GM23338 (cell line): Measurements from ENCODE around the gene PRMT1. TPM values are rescaled to one million over a fixed set of nuclear protein-coding genes. Genes with fewer than 3 reads are reported as not detected.

Experiments used
- ATAC-seq: fragments of 200-7000 bp; cut with Tn5 transposase; 3 replicates; pipeline ENCODE4 v1.9.1; 2020
- DNase-seq: peaks from one replicate; pipeline ENCODE4 v3.0.0-alpha.2; 2015; ENCODE audit warnings: low spot score
- H2AFZ ChIP-seq: fragments of 200-600 bp; sonication (generic); 2 replicates; pipeline ENCODE4 v1.8.0; 2016; ENCODE audit warnings: antibody characterized with exemption, mild to moderate bottlenecking, moderate library complexity
- H3F3A ChIP-seq: fragments of 200-600 bp; sonication (generic); replicated peaks from 2 replicates; pipeline ENCODE4 v1.8.0; 2017; ENCODE audit warnings: antibody characterized with exemption, mixed run types, low read depth
- H3K27ac ChIP-seq: fragments of 200-600 bp; sonication (generic); 2 replicates; pipeline ENCODE4 v1.6.1; 2016; ENCODE audit warnings: low read depth
- H3K27me3 ChIP-seq: fragments of 200-600 bp; sonication (generic); 2 replicates; pipeline ENCODE4 v1.8.0; 2016; ENCODE audit warnings: mild to moderate bottlenecking, mixed run types, moderate library complexity; ENCODE audit not compliant: insufficient read depth
- H3K36me3 ChIP-seq: fragments of 200-600 bp; sonication (generic); 2 replicates; pipeline ENCODE4 v1.8.0; 2016; ENCODE audit warnings: mild to moderate bottlenecking; ENCODE audit not compliant: insufficient read depth
- H3K4me1 ChIP-seq: fragments of 200-600 bp; sonication (generic); 2 replicates; pipeline ENCODE4 v1.8.0; 2016; ENCODE audit warnings: mild to moderate bottlenecking, moderate library complexity; ENCODE audit not compliant: insufficient read depth
- H3K4me2 ChIP-seq: fragments of 200-600 bp; sonication (generic); 2 replicates; pipeline ENCODE4 v1.7.1; 2017; ENCODE audit warnings: mixed run types
- H3K4me3 ChIP-seq: fragments of 200-600 bp; sonication (generic); 2 replicates; pipeline ENCODE4 v1.6.1; 2016; ENCODE audit warnings: mixed run types
- H3K79me2 ChIP-seq: fragments of 200-600 bp; sonication (generic); replicated peaks from 2 replicates; pipeline ENCODE4 v1.8.0; 2017; ENCODE audit warnings: mild to moderate bottlenecking; ENCODE audit not compliant: insufficient read depth
- H3K9me2 ChIP-seq: fragments of 200-600 bp; sonication (generic); 2 replicates; pipeline ENCODE4 v1.8.0; 2017; ENCODE audit not compliant: insufficient read depth
- H4K20me1 ChIP-seq: fragments of 200-600 bp; sonication (generic); replicated peaks from 2 replicates; pipeline ENCODE4 v1.8.0; 2017; ENCODE audit warnings: mild to moderate bottlenecking; ENCODE audit not compliant: insufficient read depth
- H3K27ac Mint-ChIP-seq: 2 replicates; pipeline ENCODE4 v1.8.0; 2020; ENCODE audit warnings: inconsistent platforms, mild to moderate bottlenecking, moderate library complexity, mixed read lengths
- H3K27me3 Mint-ChIP-seq: 3 replicates; pipeline ENCODE4 v1.8.0; 2022; ENCODE audit warnings: low read depth, mild to moderate bottlenecking, moderate library complexity, mixed read lengths, inconsistent platforms; ENCODE audit not compliant: insufficient read depth, poor library complexity
- H3K36me3 Mint-ChIP-seq: 3 replicates; pipeline ENCODE4 v1.8.0; 2021; ENCODE audit warnings: low read depth, mild to moderate bottlenecking, inconsistent platforms, moderate library complexity, mixed read lengths
- H3K4me1 Mint-ChIP-seq: 3 replicates; pipeline ENCODE4 v1.8.0; 2020; ENCODE audit warnings: mild to moderate bottlenecking, inconsistent platforms, mixed read lengths
- H3K4me3 Mint-ChIP-seq: 3 replicates; pipeline ENCODE4 v1.8.0; 2021; ENCODE audit warnings: moderate library complexity, mild to moderate bottlenecking, inconsistent platforms, mixed read lengths
- H3K9me3 Mint-ChIP-seq: 3 replicates; pipeline ENCODE4 v1.8.0; 2020; ENCODE audit warnings: moderate library complexity, mild to moderate bottlenecking, inconsistent platforms, mixed read lengths
- EZH2 ChIP-seq: fragments of 200-600 bp; sonication (generic); IDR thresholded peaks from one replicate; pipeline ENCODE4 v1.8.0; 2017; ENCODE audit warnings: antibody characterized with exemption, mild to moderate bottlenecking, low read depth; ENCODE audit not compliant: unreplicated experiment
- EZH2phosphoT487 ChIP-seq: fragments of 200-600 bp; sonication (generic); IDR thresholded peaks from one replicate; pipeline ENCODE4 v1.8.1; 2018; ENCODE audit warnings: antibody characterized with exemption; ENCODE audit not compliant: unreplicated experiment
- JUNB ChIP-seq: IDR thresholded peaks from one replicate; pipeline ENCODE4 v1.6.1; 2016; ENCODE audit warnings: antibody characterized with exemption; ENCODE audit not compliant: unreplicated experiment
- POLR2AphosphoS5 ChIP-seq: IDR thresholded peaks from 2 replicates; pipeline ENCODE4 v1.6.1; 2016; ENCODE audit warnings: antibody characterized with exemption, low read depth
- STAT1 ChIP-seq: IDR thresholded peaks from one replicate; pipeline ENCODE4 v1.6.1; 2016; ENCODE audit warnings: antibody characterized with exemption; ENCODE audit not compliant: unreplicated experiment
- ZNF331 ChIP-seq: fragments of 250-450 bp; sonication (Bioruptor Pico); IDR thresholded peaks from 2 replicates; pipeline ENCODE4 v1.5.0; 2020; ENCODE audit warnings: low read depth, mild to moderate bottlenecking, moderate library complexity
- ZNF462 ChIP-seq: fragments of 250-450 bp; sonication (Bioruptor Pico); IDR thresholded peaks from 2 replicates; pipeline ENCODE4 v1.5.0; 2020; ENCODE audit warnings: mild to moderate bottlenecking, moderate library complexity
- polyA plus RNA-seq: library from polyadenylated mRNA; unstranded; fragments of >200 nt; fragmentation: Nextera tagmentation; extraction: Ambion mirVana; gene quantifications from 2 replicates; pipeline ENCODE4 v1.2.1, GENCODE V29; 2016
- total RNA-seq: library from RNA; depleted of rRNA; stranded (reverse); fragments of >200 nt; shearing (Covaris generic); gene quantifications from 2 replicates; pipeline ENCODE4 v1.2.3, GENCODE V29; 2014

Gene PRMT1
- total and polyA plus RNA-seq, 2 experiments from 2014 or later: 590 to 700 TPM

GRCh38 chr19:49652551-49653465, 24.3 kb upstream of the PRMT1 start:
- H3F3A ChIP-seq: peaks cover 5% of the 10 kb centered on the region; the same call in 1 of the 2 replicates
- ATAC-seq (no peak), DNase-seq (no peak)
- Mint-ChIP-seq H3K9me3 (peaks cover 3% of the 10 kb centered on the region; the same call in 1 of the 3 replicates), H3K36me3 (peaks cover 58% of the 10 kb centered on the region), H3K27me3 (peaks cover 11% of the 10 kb centered on the region), H3K4me3 (no peak overlapping the region), H3K27ac (no peak overlapping the region), H3K4me1 (peaks cover 8% of the 10 kb centered on the region)
- no peaks in the 10 kb centered on the region for H3K79me2 ChIP-seq
- H4K20me1 ChIP-seq: no peaks in the 10 kb centered on the region; the same call in 1 of the 2 replicates
- no peak overlapping the region for H3K4me2 ChIP-seq
- H3K36me3 ChIP-seq: peaks cover 13% of the 10 kb centered on the region
- H2AFZ ChIP-seq: no peak overlapping the region
- H3K9me2 ChIP-seq: no peaks in the 10 kb centered on the region
- no peaks in the 10 kb centered on the region for H3K4me1 ChIP-seq
- H3K27ac ChIP-seq: no peak overlapping the region
- no peaks in the 10 kb centered on the region for H3K27me3 ChIP-seq
- no peak overlapping the region for H3K4me3 ChIP-seq
- TF ChIP-seq POLR2AphosphoS5 (no peak), EZH2 (no peak)

- H3K36me3 Mint-ChIP-seq: peaks cover 61% of the 10 kb centered on the region
- H4K20me1 ChIP-seq: no peaks in the 10 kb centered on the region; the same call in 1 of the 2 replicates
- no peaks in the 10 kb centered on the region for H3K27me3 ChIP-seq
- peaks cover 6% of the 10 kb centered on the region; the same call in 1 of the 2 replicates for H3F3A ChIP-seq
- H3K4me1 ChIP-seq: no peaks in the 10 kb centered on the region
- ATAC-seq (no peak), DNase-seq (no peak)
- H3K36me3 ChIP-seq: peaks cover 13% of the 10 kb centered on the region
- TF ChIP-seq STAT1: no peak
- no peak for TF ChIP-seq ZNF331 (CRISPR knock-in tag)
- TF ChIP-seq ZNF462 (CRISPR knock-in tag): no peak
- no peak for TF ChIP-seq JUNB
- no peak for TF ChIP-seq EZH2phosphoT487
- H3K79me2 ChIP-seq: no peaks in the 10 kb centered on the region
- no peak overlapping the region for H3K4me3 Mint-ChIP-seq
- H3K27me3 Mint-ChIP-seq: peaks cover 7% of the 10 kb centered on the region
- no peak overlapping the region for H3K27ac Mint-ChIP-seq
- no peak overlapping the region for H3K4me2 ChIP-seq
- peaks cover 3% of the 10 kb centered on the region; the same call in 1 of the 3 replicates for H3K9me3 Mint-ChIP-seq
- no peak overlapping the region for H3K4me3 ChIP-seq
- H3K27ac ChIP-seq: no peak overlapping the region
- no peaks in the 10 kb centered on the region for H3K9me2 ChIP-seq
- peaks cover 8% of the 10 kb centered on the region for H3K4me1 Mint-ChIP-seq
- H2AFZ ChIP-seq: no peak overlapping the region
These were observed 23.6 kb upstream of the PRMT1 start for GRCh38 chr19:49653466-49653806.
